GM18502 (cell line): ENCODE data around the gene ZNF281.
"Not testable (repeated sequence)": the region's sequence is repeated elsewhere in the genome, so short reads cannot be mapped to it uniquely, and the experiment has no call there.

ENCODE experiments used
- ATAC-seq: cut with Tn5 transposase; IDR thresholded peaks from one replicate; pipeline ENCODE4 v1.9.1; 2021; ENCODE audit warnings: mild to moderate bottlenecking; ENCODE audit not compliant: unreplicated experiment, poor library complexity

The ZNF281 gene, protein sequence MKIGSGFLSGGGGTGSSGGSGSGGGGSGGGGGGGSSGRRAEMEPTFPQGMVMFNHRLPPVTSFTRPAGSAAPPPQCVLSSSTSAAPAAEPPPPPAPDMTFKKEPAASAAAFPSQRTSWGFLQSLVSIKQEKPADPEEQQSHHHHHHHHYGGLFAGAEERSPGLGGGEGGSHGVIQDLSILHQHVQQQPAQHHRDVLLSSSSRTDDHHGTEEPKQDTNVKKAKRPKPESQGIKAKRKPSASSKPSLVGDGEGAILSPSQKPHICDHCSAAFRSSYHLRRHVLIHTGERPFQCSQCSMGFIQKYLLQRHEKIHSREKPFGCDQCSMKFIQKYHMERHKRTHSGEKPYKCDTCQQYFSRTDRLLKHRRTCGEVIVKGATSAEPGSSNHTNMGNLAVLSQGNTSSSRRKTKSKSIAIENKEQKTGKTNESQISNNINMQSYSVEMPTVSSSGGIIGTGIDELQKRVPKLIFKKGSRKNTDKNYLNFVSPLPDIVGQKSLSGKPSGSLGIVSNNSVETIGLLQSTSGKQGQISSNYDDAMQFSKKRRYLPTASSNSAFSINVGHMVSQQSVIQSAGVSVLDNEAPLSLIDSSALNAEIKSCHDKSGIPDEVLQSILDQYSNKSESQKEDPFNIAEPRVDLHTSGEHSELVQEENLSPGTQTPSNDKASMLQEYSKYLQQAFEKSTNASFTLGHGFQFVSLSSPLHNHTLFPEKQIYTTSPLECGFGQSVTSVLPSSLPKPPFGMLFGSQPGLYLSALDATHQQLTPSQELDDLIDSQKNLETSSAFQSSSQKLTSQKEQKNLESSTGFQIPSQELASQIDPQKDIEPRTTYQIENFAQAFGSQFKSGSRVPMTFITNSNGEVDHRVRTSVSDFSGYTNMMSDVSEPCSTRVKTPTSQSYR

GRCh38 chr1:200409761-200410565 lies at the start of gene ZNF281:
Gene ZNF281, minus strand, starts transcription at chr1:200410036. Its CDS starts 331 bp downstream, at chr1:200409705.
- ATAC-seq, result peak; percentile 95

DNA sequence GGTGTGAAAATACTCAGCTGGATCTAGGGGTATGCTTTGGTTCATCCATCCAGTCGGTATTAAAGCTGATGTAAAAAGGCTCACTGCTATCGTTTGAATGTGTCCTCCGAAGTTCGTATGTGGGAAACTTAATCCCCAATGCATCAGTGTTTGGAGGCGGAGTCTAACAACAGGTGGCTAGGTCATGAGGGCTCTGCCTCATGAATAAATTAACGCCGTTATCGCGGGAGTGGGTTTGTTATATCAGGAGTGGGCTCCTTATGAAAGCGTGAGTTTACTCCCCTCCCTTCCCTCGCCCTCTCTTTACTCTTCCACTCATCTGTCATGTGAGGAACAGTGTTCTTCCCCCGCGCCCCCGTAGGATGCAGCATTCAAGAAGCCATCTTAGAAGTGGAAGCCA lies 48.9 kb upstream of the ZNF281 start:
- no peak for ATAC-seq

- no peak for ATAC-seq
Observed at GRCh38 chr1:200457810-200458209, 48.0 kb upstream of the ZNF281 start.

GRCh38 chr1:200454425-200454824 lies 44.6 kb upstream of the ZNF281 start:
- no peak for ATAC-seq

DNA sequence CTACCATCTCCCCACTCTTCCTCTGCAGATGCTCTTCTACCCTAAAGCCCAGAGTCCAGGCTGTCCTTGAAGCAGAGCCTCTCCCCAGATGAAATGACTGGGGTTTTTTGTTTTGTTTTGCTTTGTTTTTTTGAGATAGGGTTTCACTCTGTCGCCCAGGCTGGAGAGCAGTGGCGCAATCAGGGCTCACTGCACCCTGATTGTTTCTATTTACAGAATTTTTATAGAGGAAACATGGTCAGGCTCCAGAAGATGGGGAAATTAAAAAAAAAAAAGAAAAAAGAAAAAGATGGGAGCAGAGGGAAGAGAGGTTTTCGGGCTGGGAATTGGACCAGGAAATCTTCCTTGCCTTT lies 43.7 kb upstream of the ZNF281 start:
- ATAC-seq, result no peak

DNA sequence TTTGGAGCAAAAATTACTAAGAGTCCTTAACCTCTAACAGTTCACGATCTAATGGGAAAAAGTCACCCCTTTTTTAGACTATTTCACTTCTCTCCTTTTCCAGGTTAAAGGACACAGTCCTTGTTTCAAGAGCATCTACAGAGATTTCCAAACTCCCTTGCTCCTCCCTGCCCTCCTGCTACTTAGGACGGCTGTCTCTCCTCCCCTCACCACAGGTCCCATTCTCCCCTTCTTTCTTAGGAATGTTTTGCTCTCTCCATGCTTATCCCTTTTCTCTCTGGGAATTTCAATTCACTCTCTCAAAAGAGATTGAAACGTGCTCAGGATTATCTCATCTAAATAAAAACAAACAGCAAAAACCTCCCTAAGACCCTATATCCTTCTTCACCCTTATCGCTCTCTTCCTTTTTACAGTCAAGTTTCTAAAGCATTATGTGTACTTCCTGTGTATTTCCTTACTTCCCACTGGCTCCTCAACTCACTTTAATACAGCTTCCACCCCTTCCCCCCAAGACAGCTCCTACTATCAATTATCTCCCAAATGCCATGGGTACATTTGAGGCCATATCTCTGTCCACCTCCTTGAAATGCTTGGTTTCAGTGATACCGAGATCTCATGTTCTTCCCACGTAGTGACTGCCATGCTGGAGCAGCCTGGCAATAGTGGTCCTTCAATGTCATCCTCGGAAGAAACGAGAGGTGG lies 43.2 kb upstream of the ZNF281 start:
- ATAC-seq, result no peak

GRCh38 chr1:200448034-200448762 lies 38.4 kb upstream of the ZNF281 start:
- peak; percentile 93 for ATAC-seq

GRCh38 chr1:200445213-200445612 lies 35.4 kb upstream of the ZNF281 start:
- no peak for ATAC-seq

GRCh38 chr1:200444478-200444877 lies 34.6 kb upstream of the ZNF281 start:
- no peak for ATAC-seq

GRCh38 chr1:200443860-200444259 lies 34.0 kb upstream of the ZNF281 start:
- no peak for ATAC-seq

- ATAC-seq, result no peak
Observed at GRCh38 chr1:200442537-200443156, 32.8 kb upstream of the ZNF281 start.

DNA sequence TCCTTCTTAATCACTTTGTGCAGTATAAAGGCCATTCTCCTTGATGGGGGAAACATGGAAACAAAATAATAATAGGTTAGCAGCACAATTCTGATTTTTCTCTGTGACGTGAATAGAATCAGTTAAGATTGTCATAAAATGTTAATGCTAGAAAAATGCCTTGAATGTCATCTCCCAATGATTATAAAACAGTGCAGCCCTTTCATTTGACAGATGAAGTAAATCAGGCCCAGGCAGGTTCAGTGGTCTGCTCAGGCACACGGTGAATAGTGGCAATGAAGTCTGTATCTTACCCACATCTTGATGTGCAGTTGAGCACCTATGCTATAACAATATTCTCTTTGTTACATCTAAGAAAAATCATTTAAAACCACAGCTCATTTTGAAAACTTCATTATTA lies 32.2 kb upstream of the ZNF281 start:
- ATAC-seq, result no peak

DNA sequence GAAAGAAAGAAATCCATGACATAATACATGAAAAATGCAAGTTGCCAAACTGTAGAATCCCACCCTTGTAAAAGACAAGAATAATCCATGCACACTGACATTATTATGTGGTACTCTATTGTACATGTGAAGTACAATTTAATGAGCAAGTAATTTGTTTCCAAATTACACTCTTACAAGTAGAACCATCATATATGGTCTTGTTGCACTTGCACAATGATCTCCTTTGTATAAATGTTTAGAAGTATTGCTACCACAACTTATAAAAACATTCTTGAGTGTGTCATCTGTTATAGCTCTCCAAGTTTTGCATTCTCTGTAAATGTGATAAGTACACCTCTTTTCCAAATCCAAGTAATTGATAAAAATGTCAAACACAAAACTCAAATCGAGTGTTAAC lies 29.1 kb upstream of the ZNF281 start:
- ATAC-seq, result no peak

DNA sequence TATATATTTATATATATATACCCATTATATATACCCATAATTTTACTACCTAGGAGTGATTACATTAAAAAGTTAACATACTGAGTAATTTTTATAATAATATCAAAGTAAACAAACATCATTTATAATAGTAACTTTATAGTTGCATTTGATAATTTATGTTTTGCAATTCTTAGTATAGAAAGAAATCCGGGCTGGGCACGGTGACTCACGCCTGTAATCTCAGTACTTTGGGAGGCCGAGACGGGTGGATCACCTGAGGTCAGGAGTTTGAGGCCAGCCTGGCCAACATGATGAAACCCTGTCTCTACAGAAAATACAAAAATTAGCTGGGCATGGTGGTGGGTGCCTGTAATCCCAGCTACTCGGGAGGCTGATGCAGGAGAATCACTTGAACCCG lies 28.6 kb upstream of the ZNF281 start:
- ATAC-seq, result not testable (repeated sequence)

DNA sequence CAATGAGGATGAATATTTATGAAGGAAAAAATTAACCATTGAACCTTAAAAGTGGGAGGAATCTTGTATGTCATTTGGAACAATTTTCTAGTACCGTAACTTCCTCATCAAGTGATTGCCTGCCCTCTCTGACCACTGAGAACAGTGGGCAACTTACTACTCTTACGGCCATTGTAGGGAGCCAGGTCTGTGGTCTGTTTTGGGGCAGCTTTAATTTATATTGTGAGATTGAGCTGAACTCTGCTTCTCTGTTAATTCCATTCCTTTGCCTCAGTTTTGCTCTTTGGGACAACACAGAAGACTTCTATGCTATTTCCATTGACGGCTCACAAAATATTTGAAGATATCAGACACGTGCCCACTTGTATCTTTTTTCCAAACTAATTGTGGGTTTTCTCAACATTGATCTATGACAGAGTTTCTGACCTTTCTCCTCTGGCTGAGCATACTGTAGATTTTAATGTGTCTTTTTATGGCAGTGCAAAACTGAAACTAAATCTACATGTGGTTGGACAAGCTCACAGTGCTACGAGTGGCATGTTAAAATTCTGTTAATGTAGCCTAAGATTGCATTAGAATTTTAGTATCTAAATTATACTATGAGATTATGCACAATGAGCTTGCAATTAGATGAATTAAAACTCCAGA lies 27.8 kb upstream of the ZNF281 start:
- peak; percentile 74 for ATAC-seq

DNA sequence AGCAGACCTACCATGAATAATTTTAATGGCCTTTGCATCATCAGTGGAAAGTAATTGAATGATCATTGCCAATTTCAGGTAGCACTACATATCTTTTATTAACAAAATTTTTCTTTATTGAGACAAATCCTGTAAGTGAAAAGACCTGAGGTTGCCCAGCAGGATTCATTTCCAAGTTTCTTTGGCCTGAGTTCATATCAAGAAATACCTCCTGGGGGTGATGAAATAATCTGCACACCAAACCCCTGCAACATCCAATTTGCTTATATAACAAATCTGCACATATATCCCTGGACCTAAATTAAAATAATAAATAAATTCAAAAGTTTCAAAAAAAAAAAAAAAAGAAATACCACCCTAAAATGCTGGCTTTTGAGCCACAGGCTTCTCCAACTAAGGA lies 27.3 kb upstream of the ZNF281 start:
- ATAC-seq, result no peak

DNA sequence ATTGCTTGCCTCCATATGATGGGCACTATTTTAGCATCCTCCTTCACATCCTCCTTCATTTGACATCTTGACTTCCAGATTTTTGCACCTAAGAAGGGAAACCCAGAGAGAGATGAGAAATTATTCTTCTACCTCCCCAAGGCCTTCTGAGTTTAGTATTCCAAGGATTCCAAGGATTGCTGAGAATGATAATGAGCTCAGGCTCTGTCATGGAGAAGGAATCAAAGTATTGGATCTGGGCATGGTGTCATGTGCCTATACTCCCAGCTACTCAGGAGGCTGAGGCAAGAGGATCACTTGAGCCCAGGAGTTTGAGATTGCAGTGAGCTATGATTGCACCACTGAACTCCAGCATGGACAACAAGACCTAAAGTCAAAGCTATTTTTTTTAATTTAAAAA lies 26.6 kb upstream of the ZNF281 start:
- no peak for ATAC-seq

DNA sequence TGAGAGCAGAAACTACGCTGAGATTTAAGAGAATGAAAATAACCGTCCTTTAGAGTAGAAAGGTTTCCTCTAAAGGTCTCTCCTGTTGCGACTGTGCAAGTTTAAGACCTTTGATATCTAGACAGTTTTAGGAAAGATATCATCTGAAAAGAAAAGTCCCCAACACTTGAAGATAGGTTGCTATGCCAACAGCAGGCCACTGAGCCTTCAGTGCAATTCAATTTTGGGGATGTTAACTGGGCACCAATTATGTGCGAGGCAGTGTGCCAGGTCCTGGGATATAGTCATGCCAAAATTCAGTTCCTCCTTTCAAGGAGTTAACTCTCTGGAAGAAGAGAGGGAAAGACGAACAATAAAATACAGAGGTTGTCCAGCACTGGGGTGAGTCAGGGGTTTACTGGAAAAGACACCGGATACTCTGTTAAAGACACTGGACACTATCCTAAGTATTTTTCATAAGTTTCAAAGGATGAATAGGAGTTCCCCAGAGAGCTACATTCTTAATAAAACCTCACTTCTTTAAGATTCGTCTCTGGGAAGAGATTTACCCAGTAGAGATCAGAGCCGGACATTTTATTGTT lies 25.5 kb upstream of the ZNF281 start:
- no peak for ATAC-seq
